Gastroesophageal sphincter (tissue), 3 donors: ENCODE results near the gene WDR4.
"Not testable (repeated sequence)": the region's sequence is repeated elsewhere in the genome, so short reads cannot be mapped to it uniquely, and the experiment has no call there.

Experiments
- CTCF ChIP-seq, 4 experiments: fragments of 200-600 bp in 2 of 4; fragments of 450-650 bp in 2 of 4; sonication (generic) in 1 of 4; IDR thresholded peaks; one replicate each; pipeline ENCODE4 v1.5.1; 2017 to 2019; ENCODE audit warnings: antibody characterized with exemption in 4 of 4, mild to moderate bottlenecking in 2 of 4, moderate library complexity in 2 of 4
- EP300 ChIP-seq: sonication (generic); formaldehyde crosslinking; IDR thresholded peaks from one replicate; pipeline ENCODE4 v1.6.1; 2017; ENCODE audit warnings: antibody characterized with exemption, mild to moderate bottlenecking
- POLR2A ChIP-seq, 2 donors: fragments of 450-650 bp; IDR thresholded peaks; one replicate each; pipeline ENCODE4 v1.6.1; 2017; ENCODE audit warnings: antibody characterized with exemption in 2 of 2, mild to moderate bottlenecking in 2 of 2, moderate library complexity in 1 of 2
- POLR2AphosphoS5 ChIP-seq: sonication (generic); formaldehyde crosslinking; IDR thresholded peaks from one replicate; pipeline ENCODE4 v1.6.1; 2017; ENCODE audit warnings: antibody characterized with exemption

DNA sequence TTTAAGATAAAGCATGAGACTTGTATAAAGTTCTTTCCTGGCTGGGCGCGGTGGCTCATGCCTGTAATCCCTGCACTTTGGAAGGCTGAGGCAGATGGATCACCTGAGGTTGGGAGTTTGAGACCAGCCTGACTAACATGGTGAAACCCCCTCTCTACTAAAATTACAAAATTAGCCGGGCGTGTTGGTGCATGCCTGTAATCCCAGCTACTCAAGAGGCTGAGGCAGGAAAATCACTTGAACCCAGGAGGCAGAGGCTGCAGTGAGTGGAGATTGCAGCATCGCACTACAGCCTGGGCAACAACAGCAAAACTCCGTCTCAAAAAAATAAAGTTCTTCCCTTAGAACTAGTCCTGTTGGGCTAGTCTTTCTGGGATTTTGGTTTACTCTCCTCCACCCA, 32.6 kb upstream of the WDR4 start:
- not testable (repeated sequence) for TF ChIP-seq POLR2AphosphoS5; CTCF (IDR thresholded peaks at IDR 0.05); POLR2A (IDR thresholded peaks at IDR 0.05); EP300
